B cell (primary cell): Measurements from ENCODE around the gene MEGF8. TPM values are rescaled to one million over a fixed set of nuclear protein-coding genes. Genes with fewer than 3 reads are reported as not detected.

Experiments used
- ATAC-seq: fragments of 200-7000 bp; cut with Tn5 transposase; one replicate; pipeline ENCODE4 v1.10.0; 2021; ENCODE audit warnings: low read depth, mild to moderate bottlenecking, moderate number of reproducible peaks, moderate library complexity
- CTCF ChIA-PET: fragments of 350-600 bp; sonication (Branson Sonifier 250); formaldehyde crosslinking; loops from one replicate; lab custom pipeline; 2021; ENCODE audit warnings: antibody characterized with exemption, inconsistent platforms; lab: Charles Lee
- POLR2A ChIA-PET: fragments of 350-600 bp; sonication (Branson Sonifier 250); formaldehyde crosslinking; loops from one replicate; lab custom pipeline; 2021; ENCODE audit warnings: antibody characterized with exemption; lab: Charles Lee
- DNase-seq: peaks from one replicate; pipeline ENCODE4 v3.0.0; 2013
- H2AFZ ChIP-seq: 2 replicates; pipeline ENCODE4 v1.6.1; 2012; ENCODE audit warnings: mild to moderate bottlenecking, low read depth, low read length; ENCODE audit not compliant: insufficient read depth, poor library complexity, severe bottlenecking
- H3K27ac ChIP-seq, 2 donors: 1 replicate in 1 of 2; 2 replicates in 1 of 2; pipeline ENCODE4 v1.5.1; 2012 to 2013; ENCODE audit warnings: low read length in 2 of 2, mild to moderate bottlenecking in 2 of 2, moderate library complexity in 1 of 2
- H3K27me3 ChIP-seq, 4 experiments: fragments of 200-600 bp in 1 of 4; sonication (generic) in 1 of 4; replicated peaks in 1 of 4; 1 replicate in 2 of 4; 2 replicates in 2 of 4; pipeline versions ENCODE4 v1.6.1 to v1.7.0; 2013 to 2016; ENCODE audit warnings: low read length in 3 of 4, mild to moderate bottlenecking in 2 of 4, mixed read lengths in 1 of 4, moderate library complexity in 1 of 4; ENCODE audit not compliant: insufficient read depth in 4 of 4, control insufficient read depth in 3 of 4; ENCODE audit errors: control extremely low read depth in 1 of 4
- H3K36me3 ChIP-seq, 2 experiments: replicated peaks in 1 of 2; 1 replicate in 1 of 2; 2 replicates in 1 of 2; pipeline versions ENCODE4 v1.6.1 to v1.7.1; 2013; ENCODE audit warnings: low read length in 1 of 2; ENCODE audit not compliant: insufficient read depth in 2 of 2, control insufficient read depth in 1 of 2; ENCODE audit errors: control extremely low read depth in 1 of 2, extremely low read depth in 1 of 2
- H3K4me1 ChIP-seq, 2 donors: fragments of 200-600 bp in 1 of 2; sonication (generic) in 1 of 2; 1 replicate in 1 of 2; 2 replicates in 1 of 2; pipeline versions ENCODE4 v1.5.1 to v1.6.1; 2013 to 2017; ENCODE audit warnings: low read length in 2 of 2; ENCODE audit not compliant: control insufficient read depth in 2 of 2, insufficient read depth in 2 of 2
- H3K4me2 ChIP-seq: replicated peaks from 2 replicates; pipeline ENCODE3; 2012; ENCODE audit warnings: mild to moderate bottlenecking, low read depth, low read length; ENCODE audit not compliant: poor library complexity, severe bottlenecking
- H3K4me3 ChIP-seq, 5 experiments: fragments of 200-600 bp in 1 of 5; sonication (generic) in 1 of 5; 1 replicate in 3 of 5; 2 replicates in 2 of 5; pipeline versions ENCODE4 v1.5.1 to v1.7.0; 2011 to 2016; ENCODE audit warnings: low read length in 4 of 5, mild to moderate bottlenecking in 4 of 5, low read depth in 2 of 5, control low read depth in 1 of 5, moderate library complexity in 1 of 5; ENCODE audit not compliant: insufficient read depth in 1 of 5; ENCODE audit errors: control extremely low read depth in 1 of 5, extremely low read depth in 1 of 5
- H3K79me2 ChIP-seq: fragments of 200-600 bp; sonication (generic); one replicate; pipeline ENCODE4 v1.6.0; 2016; ENCODE audit warnings: low read length; ENCODE audit not compliant: control insufficient read depth, insufficient read depth
- H3K9ac ChIP-seq: fragments of 200-600 bp; sonication (generic); 2 replicates; pipeline ENCODE4 v1.6.1; 2017; ENCODE audit warnings: mild to moderate bottlenecking, low read length, moderate library complexity
- H3K9me3 ChIP-seq, 3 donors: one replicate each; pipeline versions ENCODE4 v1.6.1 to v1.7.1; 2013; ENCODE audit warnings: low read length in 2 of 3; ENCODE audit not compliant: control insufficient read depth in 2 of 3, insufficient read depth in 1 of 3; ENCODE audit errors: control extremely low read depth in 1 of 3
- H4K20me1 ChIP-seq: 2 replicates; pipeline ENCODE4 v1.6.0; 2012; ENCODE audit warnings: mild to moderate bottlenecking, low read length; ENCODE audit not compliant: insufficient read depth, control insufficient read depth, poor library complexity, severe bottlenecking
- H3K27ac Mint-ChIP-seq: one replicate; pipeline ENCODE4 v1.8.0; 2021; ENCODE audit warnings: mixed read lengths
- H3K27me3 Mint-ChIP-seq: one replicate; pipeline ENCODE4 v1.8.0; 2021; ENCODE audit warnings: mixed read lengths
- H3K4me1 Mint-ChIP-seq: one replicate; pipeline ENCODE4 v1.8.0; 2021; ENCODE audit warnings: mixed read lengths
- H3K4me3 Mint-ChIP-seq: one replicate; pipeline ENCODE4 v1.8.0; 2021; ENCODE audit warnings: mixed read lengths
- H3K9me3 Mint-ChIP-seq: one replicate; pipeline ENCODE4 v1.8.0; 2022; ENCODE audit warnings: mixed read lengths; ENCODE audit not compliant: insufficient read depth
- EZH2 ChIP-seq: IDR thresholded peaks from 2 replicates; pipeline ENCODE4 v1.6.1; 2012; ENCODE audit warnings: borderline replicate concordance, low read depth, mild to moderate bottlenecking, moderate library complexity, low read length; ENCODE audit not compliant: insufficient read depth, poor library complexity, severe bottlenecking
- WGBS: methylation state at CpG from one replicate; pipeline ENCODE4 v1.1.5; 2013; ENCODE audit warnings: missing lambda C conversion rate; ENCODE audit not compliant: insufficient coverage; 5-methylcytosine and 5-hydroxymethylcytosine counted together
- intact Hi-C: fragments of 100-400 bp; cut with micrococcal nuclease; formaldehyde crosslinking; loops from one replicate; pipeline ENCODE4 v1.10.0; 2022
- polyA plus RNA-seq: library from polyadenylated mRNA; depleted of rRNA; stranded (reverse); fragments of >200 nt; gene quantifications from 2 replicates; pipeline ENCODE4 v1.2.3, GENCODE V29; 2012
- total RNA-seq, 2 donors: library from RNA; stranded (reverse); fragments of 120-200 nt in 1 of 2; gene quantifications; 1 replicate in 1 of 2; 2 replicates in 1 of 2; pipeline versions ENCODE4 v1.2.3 to v1.2.4, GENCODE V29; 2013 to 2022
- TF ChIP-seq, protein P1 (sequence below): fragments of 200-600 bp; IDR thresholded peaks from one replicate; pipeline ENCODE4 v1.8.0; 2022; ENCODE audit warnings: antibody characterized with exemption, mild to moderate bottlenecking

Gene MEGF8
- total and polyA plus RNA-seq, 2 donors (not counting 1 experiment from before 2014, with no cell fraction given) = 8.2 to 26.5 TPM

DNA sequence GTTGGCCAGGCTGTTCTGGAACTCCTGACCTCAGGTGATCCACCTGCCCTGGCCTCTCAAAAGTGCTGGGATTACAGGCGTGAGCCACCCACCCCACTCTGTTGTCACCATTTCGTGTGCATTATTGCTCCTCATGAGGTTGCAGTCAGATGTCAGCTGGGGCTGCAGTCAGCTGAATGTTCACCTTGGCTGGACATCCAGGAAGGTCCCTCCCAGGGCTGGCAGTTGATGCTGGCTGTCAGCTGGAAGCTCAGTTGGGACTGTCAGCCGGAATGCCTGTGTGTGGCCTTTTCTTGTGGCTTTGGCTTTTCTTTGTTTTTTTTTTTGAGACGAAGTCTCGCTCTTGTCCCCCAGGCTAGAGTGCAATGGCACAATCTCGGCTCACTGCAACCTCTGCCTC lies 6.6 kb downstream of the MEGF8 start:
- Histone ChIP-seq H3K4me2 (no peak overlapping the region), H3K79me2 (peaks cover 30% of the 10 kb centered on the region), H3K27me3 (no peaks in the 10 kb centered on the region), H2AFZ (no peak overlapping the region), H4K20me1 (no peaks in the 10 kb centered on the region), H3K9me3 (no peaks in the 10 kb centered on the region), H3K4me1 (peaks cover 1 to 5% of the 10 kb centered on the region in 2 donors), H3K36me3 (peaks cover 0 to 16% of the 10 kb centered on the region in 2 experiments), H3K9ac (no peak overlapping the region), H3K27ac (no peak overlapping the region), H3K4me3 (no peak overlapping the region)
- Mint-ChIP-seq H3K4me3 (no peak overlapping the region), H3K27me3 (no peaks in the 10 kb centered on the region), H3K9me3 (no peaks in the 10 kb centered on the region), H3K27ac (no peak overlapping the region), H3K4me1 (peaks cover 8% of the 10 kb centered on the region)
- WGBS = 92% methylated on average over 3 of the region's 6 CpGs
- DNase-seq = no peak
- POLR2A ChIA-PET = interaction anchor here (0.6 kb wide), 1 partner anchor 457 kb away, joined by 3 read pairs; no protein-coding TSS in a partner anchor
- CTCF ChIA-PET = interaction anchor here (0.8 kb wide), 1 partner anchor 107 kb away, joined by 3 read pairs; no protein-coding TSS in a partner anchor
- ATAC-seq = no peak
- intact Hi-C loops = no loop called here
- TF ChIP-seq, protein P1, sequence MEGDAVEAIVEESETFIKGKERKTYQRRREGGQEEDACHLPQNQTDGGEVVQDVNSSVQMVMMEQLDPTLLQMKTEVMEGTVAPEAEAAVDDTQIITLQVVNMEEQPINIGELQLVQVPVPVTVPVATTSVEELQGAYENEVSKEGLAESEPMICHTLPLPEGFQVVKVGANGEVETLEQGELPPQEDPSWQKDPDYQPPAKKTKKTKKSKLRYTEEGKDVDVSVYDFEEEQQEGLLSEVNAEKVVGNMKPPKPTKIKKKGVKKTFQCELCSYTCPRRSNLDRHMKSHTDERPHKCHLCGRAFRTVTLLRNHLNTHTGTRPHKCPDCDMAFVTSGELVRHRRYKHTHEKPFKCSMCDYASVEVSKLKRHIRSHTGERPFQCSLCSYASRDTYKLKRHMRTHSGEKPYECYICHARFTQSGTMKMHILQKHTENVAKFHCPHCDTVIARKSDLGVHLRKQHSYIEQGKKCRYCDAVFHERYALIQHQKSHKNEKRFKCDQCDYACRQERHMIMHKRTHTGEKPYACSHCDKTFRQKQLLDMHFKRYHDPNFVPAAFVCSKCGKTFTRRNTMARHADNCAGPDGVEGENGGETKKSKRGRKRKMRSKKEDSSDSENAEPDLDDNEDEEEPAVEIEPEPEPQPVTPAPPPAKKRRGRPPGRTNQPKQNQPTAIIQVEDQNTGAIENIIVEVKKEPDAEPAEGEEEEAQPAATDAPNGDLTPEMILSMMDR = no peak
- no peak for TF ChIP-seq EZH2

DNA sequence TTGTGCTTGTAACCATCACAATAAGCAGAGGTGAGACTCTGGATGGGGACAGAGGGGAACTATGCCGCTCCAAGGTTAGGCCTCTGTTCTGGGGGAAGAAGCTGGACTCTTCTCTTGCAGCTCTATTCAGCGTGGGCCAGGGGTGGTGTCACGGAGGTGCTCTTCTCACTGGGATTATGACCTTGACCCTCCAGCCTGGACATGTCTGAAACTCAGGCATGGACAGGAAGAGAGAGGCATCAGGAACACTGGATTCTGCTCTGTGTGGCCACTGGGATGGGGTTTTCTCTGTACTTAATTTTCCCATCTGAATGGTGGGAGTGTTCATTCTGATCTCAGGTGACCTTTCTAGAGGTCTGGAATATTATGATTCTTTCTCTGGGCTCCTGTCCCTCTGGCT lies 7.6 kb downstream of the MEGF8 start:
- no peak for DNase-seq
- intact Hi-C loops = no loop called here
- Mint-ChIP-seq H3K27ac (no peak overlapping the region), H3K4me3 (no peak overlapping the region), H3K27me3 (no peaks in the 10 kb centered on the region), H3K4me1 (peaks cover 4% of the 10 kb centered on the region), H3K9me3 (no peaks in the 10 kb centered on the region)
- Histone ChIP-seq H2AFZ (no peak overlapping the region), H3K4me3 (no peak overlapping the region), H3K79me2 (peaks cover 21% of the 10 kb centered on the region), H3K4me2 (no peak overlapping the region), H3K4me1 (no peaks in the 10 kb centered on the region), H3K9ac (no peak overlapping the region), H3K36me3 (peaks cover 0 to 16% of the 10 kb centered on the region in 2 experiments), H3K27ac (no peak overlapping the region), H3K9me3 (no peaks in the 10 kb centered on the region), H4K20me1 (no peaks in the 10 kb centered on the region), H3K27me3 (no peaks in the 10 kb centered on the region)
- ChIA-PET CTCF (interaction anchor here (0.5 to 0.7 kb wide), 2 partner anchors 24 to 29 kb away, joined by 3 to 4 read pairs; no protein-coding TSS in a partner anchor), POLR2A (no interaction called here)
- WGBS = 98% methylated on average over 3 of the region's 3 CpGs
- no peak for ATAC-seq
- TF ChIP-seq, protein P1 = no peak
- TF ChIP-seq EZH2 = no peak
